H1 (cell line): ENCODE results near the gene CCDC92B. TPM values are rescaled to one million over a fixed set of nuclear protein-coding genes. Genes with fewer than 3 reads are reported as not detected.

Source experiments
- GTF2F1 ChIP-seq: IDR thresholded peaks from 2 replicates; pipeline ENCODE4 v1.6.1; 2012; ENCODE audit warnings: low read depth, low read length, improper control_type of control experiment, borderline replicate concordance
- JUN ChIP-seq: IDR thresholded peaks from 2 replicates; pipeline ENCODE4 v1.6.1; 2011; ENCODE audit warnings: low read depth, mild to moderate bottlenecking, improper control_type of control experiment, low read length
- POLR2A ChIP-seq, 2 experiments: IDR thresholded peaks; 1 replicate in 1 of 2; 2 replicates in 1 of 2; pipeline ENCODE4 v1.6.1; 2011; ENCODE audit warnings: low read depth in 2 of 2, low read length in 2 of 2, mild to moderate bottlenecking in 2 of 2; ENCODE audit errors: control extremely low read depth in 1 of 2
- TAF1 ChIP-seq: IDR thresholded peaks from 2 replicates; pipeline ENCODE4 v1.6.1; 2011; ENCODE audit warnings: mild to moderate bottlenecking, low read depth, low read length
- polyA plus RNA-seq, 7 experiments: library from polyadenylated mRNA; depleted of rRNA in 3 of 7; stranded (reverse) in 5 of 7; unstranded in 2 of 7; fragments of >200 nt in 5 of 7; fragments of 200-250 nt in 2 of 7; gene quantifications; 1 replicate in 5 of 7; 2 replicates in 1 of 7; 4 replicates in 1 of 7; pipeline versions ENCODE4 v1.2.1 to v1.2.3, GENCODE V29; 2011 to 2013; ENCODE audit warnings: missing spikeins in 2 of 7, mixed read lengths in 2 of 7
- total RNA-seq: library from RNA; stranded (reverse); fragmentation: NEBNext Ultra II Directional; extraction: Animal tissue kit (Norgen Biotek cat#: 25700); gene quantifications from 2 replicates; pipeline ENCODE4 v1.2.1, GENCODE V29; 2021

CCDC92B gene
- total and polyA plus RNA-seq, 2 of the 8 experiments (the other 6 are each of a cell fraction or from before 2014, with no cell fraction given), result 5.5 to 12.1 TPM

- TF ChIP-seq GTF2F1 (no peak), JUN (no peak), TAF1 (no peak), POLR2A (IDR thresholded peaks at IDR 0.05; ENCODE audit: control extremely low read depth in 1 of 2, low read depth in 2 of 2, low read length in 2 of 2) (no peak)
Measured at GRCh38 chr17:2692781-2693135, 56.7 kb downstream of the CCDC92B start (continued).
